ENCODE results near the gene PPIE. TPM values are rescaled to one million over a fixed set of nuclear protein-coding genes. Genes with fewer than 3 reads are reported as not detected.

The PPIE gene
- total RNA-seq, 1 donor from 2014 or later: 40.8 TPM

- Mint-ChIP-seq H3K4me1 (ENCODE audit: unreplicated experiment) (no peaks in the 10 kb centered on the region), H3K27me3 (ENCODE audit: unreplicated experiment) (no peaks in the 10 kb centered on the region), H3K4me3 (ENCODE audit: unreplicated experiment) (no peak overlapping the region), H3K9me3 (ENCODE audit: unreplicated experiment) (no peaks in the 10 kb centered on the region), H3K27ac (ENCODE audit: unreplicated experiment) (no peak overlapping the region), H3K36me3 (ENCODE audit: unreplicated experiment) (peaks cover 51% of the 10 kb centered on the region)
- TF ChIP-seq CTCF (IDR thresholded peaks at IDR 0.05): no peak
- peak; percentile 74 for DNase-seq (ENCODE audit: extremely low spot score, unreplicated experiment)
Observed at GRCh38 chr1:39753132-39754025, 14.7 kb downstream of the PPIE start.

DNA sequence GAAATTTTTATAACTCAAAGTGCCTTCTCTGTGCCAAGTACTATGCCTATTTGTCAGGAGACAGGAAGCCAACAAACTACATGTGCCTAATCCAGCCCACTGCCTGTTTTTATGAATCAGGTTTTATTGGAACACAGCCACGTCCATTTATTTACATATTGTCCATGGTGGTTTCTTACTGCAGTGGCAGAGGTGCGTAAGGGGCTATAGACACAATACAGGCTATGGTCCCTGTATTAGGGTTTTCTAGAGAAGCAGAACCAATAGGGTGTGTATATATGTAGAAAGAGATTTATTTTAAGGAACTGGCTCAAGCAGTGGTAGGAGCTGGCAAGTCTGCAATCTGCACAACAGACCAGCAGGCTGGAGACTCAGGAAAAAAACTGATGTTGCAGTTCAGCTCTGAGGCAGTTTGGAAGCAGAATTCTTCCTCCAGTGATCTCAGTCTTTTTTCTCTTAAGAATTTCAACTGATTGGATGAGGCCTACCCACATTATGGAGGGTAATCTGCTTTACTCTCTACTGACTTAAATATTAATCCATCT lies 15.4 kb downstream of the PPIE start:
- no peaks in the 10 kb centered on the region for H3K27me3 Mint-ChIP-seq (ENCODE audit: unreplicated experiment)

DNA sequence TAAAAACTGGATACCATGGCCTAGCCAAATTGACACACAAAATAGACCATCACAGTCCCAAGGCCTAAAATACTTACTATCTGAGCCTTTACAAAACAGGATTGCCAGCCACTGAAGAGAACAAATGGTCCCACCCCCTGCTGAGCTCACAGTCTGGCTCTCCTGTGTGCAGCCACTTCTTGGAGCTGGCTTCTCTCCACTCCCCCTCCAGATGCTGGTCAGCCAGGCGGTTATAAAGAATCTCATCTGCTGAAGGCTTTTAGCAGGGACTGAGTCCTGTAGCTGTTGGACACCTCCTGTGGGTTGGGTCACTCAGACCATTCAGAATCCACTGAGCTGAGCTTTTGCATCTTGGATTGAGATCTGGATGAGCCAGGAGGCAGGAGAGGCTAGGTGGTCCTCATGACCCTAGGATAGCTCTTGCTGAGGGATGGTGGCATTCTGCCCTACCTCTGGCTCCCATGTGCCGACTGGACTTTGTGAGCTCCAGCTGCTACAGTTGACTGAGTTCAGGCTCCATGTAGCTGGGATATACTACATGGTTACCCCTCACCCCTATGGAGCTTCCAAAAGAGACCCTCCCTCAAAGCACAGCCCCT lies 16.3 kb downstream of the PPIE start:
- no peaks in the 10 kb centered on the region for H3K4me1 Mint-ChIP-seq (ENCODE audit: unreplicated experiment)
- no peaks in the 10 kb centered on the region for H3K9me3 Mint-ChIP-seq (ENCODE audit: unreplicated experiment)
- no peak for TF ChIP-seq CTCF (IDR thresholded peaks at IDR 0.05)
- peak; percentile 73 for DNase-seq (ENCODE audit: extremely low spot score, unreplicated experiment)
- no peaks in the 10 kb centered on the region for H3K27me3 Mint-ChIP-seq (ENCODE audit: unreplicated experiment)
- H3K27ac Mint-ChIP-seq (ENCODE audit: unreplicated experiment): no peak overlapping the region
- no peak overlapping the region for H3K4me3 Mint-ChIP-seq (ENCODE audit: unreplicated experiment)
- H3K36me3 Mint-ChIP-seq (ENCODE audit: unreplicated experiment): peaks cover 41% of the 10 kb centered on the region

More for the DNA sequence above, 15.4 kb downstream of the PPIE start:
- TF ChIP-seq CTCF (IDR thresholded peaks at IDR 0.05): no peak
- no peaks in the 10 kb centered on the region for H3K9me3 Mint-ChIP-seq (ENCODE audit: unreplicated experiment)
- H3K36me3 Mint-ChIP-seq (ENCODE audit: unreplicated experiment): peaks cover 47% of the 10 kb centered on the region
- H3K4me1 Mint-ChIP-seq (ENCODE audit: unreplicated experiment): no peaks in the 10 kb centered on the region
- H3K27ac Mint-ChIP-seq (ENCODE audit: unreplicated experiment): no peak overlapping the region
- no peak overlapping the region for H3K4me3 Mint-ChIP-seq (ENCODE audit: unreplicated experiment)
- peak; percentile 7 for DNase-seq (ENCODE audit: extremely low spot score, unreplicated experiment)

- peak; percentile 69 for DNase-seq (ENCODE audit: extremely low spot score, unreplicated experiment)
- H3K27me3 Mint-ChIP-seq (ENCODE audit: unreplicated experiment): no peaks in the 10 kb centered on the region
- H3K27ac Mint-ChIP-seq (ENCODE audit: unreplicated experiment): no peak overlapping the region
- TF ChIP-seq CTCF (IDR thresholded peaks at IDR 0.05): no peak
- peaks cover 32% of the 10 kb centered on the region for H3K36me3 Mint-ChIP-seq (ENCODE audit: unreplicated experiment)
- no peaks in the 10 kb centered on the region for H3K4me1 Mint-ChIP-seq (ENCODE audit: unreplicated experiment)
- H3K9me3 Mint-ChIP-seq (ENCODE audit: unreplicated experiment): no peaks in the 10 kb centered on the region
- no peak overlapping the region for H3K4me3 Mint-ChIP-seq (ENCODE audit: unreplicated experiment)
Observed at GRCh38 chr1:39755965-39756659, 17.4 kb downstream of the PPIE start.

All from osteocyte (in vitro differentiated cells).